HG03103 (cell line): ENCODE measurements around the gene NUCB1.
"Not testable (repeated sequence)": the region's sequence is repeated elsewhere in the genome, so short reads cannot be mapped to it uniquely, and the experiment has no call there.

Source experiments
- ATAC-seq: cut with Tn5 transposase; IDR thresholded peaks from one replicate; pipeline ENCODE4 v1.9.1; 2021; ENCODE audit warnings: low read depth; ENCODE audit not compliant: unreplicated experiment

NUCB1 gene

GRCh38 chr19:48873476-48874302 lies 26.4 kb upstream of the NUCB1 start:
- ATAC-seq = no peak

DNA sequence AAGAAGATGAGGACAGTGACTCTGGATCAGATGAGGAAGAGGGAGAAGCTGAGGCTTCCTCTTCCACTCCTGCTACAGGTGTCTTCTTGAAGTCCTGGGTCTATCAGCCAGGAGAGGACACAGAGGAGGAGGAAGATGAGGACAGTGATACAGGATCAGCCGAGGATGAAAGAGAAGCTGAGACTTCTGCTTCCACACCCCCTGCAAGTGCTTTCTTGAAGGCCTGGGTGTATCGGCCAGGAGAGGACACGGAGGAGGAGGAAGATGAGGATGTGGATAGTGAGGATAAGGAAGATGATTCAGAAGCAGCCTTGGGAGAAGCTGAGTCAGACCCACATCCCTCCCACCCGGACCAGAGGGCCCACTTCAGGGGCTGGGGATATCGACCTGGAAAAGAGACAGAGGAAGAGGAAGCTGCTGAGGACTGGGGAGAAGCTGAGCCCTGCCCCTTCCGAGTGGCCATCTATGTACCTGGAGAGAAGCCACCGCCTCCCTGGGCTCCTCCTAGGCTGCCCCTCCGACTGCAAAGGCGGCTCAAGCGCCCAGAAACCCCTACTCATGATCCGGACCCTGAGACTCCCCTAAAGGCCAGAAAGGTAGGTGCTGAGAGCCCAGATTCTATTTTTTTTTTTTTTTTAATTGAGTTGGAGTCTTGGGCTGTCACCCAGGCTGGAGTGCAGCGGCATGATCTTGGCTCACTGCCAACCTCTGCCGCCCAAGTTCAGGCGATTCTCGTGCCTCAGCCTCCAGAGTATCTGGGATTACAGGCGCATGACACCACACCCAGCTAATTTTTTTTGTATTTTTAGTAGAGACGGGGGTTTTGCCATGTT lies 25.6 kb upstream of the NUCB1 start:
- no peak for ATAC-seq

DNA sequence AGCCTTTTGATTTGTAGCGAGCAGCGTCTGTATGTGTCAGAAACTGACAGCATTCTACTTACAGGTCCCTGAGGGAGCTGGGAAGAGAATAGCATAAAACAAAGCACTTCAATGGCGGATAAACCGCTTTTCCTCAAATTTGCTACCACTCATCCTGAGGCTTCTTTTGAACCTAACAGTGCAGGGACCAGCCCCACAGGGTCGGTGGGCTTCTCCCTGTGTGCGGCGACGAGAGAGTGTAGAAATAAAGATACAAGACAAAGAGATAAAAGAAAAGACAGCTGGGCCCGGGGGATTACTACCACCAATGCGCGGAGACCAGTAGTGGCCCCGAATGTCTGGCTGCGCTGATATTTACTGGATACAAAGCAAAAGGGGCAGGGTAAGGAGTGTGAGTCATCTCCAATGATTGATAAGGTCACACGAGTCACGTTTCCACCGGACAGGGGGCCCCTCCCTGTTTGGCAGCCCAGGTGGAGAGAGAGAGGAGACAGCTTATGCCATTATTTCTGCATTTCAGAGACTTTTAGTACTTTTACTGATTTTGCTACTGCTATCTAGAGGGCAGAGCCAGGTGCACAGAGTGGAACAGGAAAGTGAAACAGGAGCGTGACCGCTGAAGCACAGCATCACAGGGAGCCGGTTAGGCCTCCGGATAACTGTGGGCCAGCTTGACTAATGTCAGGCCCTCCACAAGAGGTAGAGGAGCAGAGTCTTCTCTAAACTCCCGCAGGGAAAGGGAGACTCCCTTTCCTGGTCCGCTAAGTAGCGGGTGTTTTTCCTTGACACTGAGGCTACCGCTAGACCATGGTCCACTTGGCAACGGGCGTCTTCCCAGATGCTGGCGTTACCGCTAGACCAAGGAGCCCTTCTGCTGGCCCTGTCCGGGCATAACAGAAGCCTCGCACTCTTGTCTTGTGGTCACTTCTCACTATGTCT lies 23.8 kb upstream of the NUCB1 start:
- not testable (repeated sequence) for ATAC-seq

DNA sequence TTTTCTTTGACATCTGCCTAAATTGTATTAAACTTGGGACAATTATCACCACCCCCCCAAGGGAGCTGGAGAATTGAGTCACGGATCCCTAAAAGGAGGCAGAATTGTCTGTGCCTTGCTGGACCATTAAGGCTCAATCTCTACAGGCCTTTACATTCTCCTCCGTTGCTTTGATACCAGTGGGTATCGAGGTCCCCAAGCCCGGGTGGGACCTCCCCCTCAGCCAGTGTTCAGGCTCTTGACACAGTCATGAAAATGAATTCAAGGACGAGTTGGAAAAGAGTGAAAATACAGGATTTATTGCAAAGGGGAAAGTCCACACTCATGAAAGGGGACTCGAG lies 22.3 kb upstream of the NUCB1 start:
- no peak for ATAC-seq

DNA sequence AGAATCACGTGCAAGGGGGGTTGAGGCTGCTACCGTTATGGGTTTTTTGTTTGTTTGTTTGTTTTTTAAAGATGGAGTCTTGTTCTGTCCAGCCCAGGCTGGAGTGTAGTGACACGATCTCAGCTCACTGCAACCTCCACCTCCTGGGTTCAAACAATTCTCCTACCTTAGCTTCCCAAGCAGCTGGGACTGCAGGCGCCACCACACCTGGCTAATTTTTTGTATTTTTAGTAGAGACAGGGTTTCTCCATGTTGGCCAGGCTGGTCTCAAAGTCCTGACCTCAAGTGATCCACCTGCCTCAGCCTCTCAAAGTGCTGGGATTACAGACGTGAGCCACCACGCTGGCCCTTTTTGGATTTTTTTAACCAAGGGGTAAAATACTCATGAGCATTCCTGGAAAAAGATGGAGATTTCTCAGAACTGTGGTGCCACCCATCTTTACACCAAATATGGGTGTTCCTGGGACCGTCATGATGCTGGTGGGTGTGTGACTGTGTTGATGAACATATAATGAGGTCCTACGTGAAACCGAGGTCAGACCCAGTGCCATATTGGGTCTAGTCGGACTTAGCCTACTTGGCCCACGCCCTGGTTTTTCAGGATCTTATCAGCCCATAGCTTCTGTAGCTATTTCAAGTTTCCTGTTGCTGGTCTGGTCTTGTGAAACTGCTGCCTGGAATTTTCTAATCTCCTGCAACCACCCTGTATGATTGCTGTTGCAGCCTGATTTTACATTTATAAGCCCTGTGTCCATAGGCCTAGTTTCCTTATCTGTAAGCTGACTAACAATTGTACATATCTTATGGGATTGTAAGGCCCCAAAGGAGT lies 21.7 kb upstream of the NUCB1 start:
- ATAC-seq = no peak

- ATAC-seq = no peak
Observed at GRCh38 chr19:48879025-48879637, 21.0 kb upstream of the NUCB1 start.

DNA sequence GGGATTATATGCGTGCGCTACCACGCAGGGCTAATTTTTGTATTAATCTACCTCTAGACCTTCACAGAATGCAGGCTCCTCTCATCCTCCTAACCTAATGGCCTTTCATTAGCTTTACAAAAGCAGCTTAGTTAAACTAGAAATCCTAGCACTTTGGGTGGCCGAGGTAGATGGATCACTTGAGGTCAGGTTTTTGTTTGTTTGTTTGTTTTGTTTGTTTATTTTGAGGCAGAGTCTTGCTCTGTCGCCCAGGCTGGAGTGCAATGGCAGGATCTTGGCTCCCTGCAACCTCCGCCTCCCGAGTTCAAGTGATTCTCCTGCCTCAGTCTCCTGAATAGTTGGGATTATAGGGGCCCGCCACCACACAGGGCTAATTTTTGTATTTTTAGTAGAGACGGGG lies 20.4 kb upstream of the NUCB1 start:
- ATAC-seq = not testable (repeated sequence)

- ATAC-seq = no peak
Observed at GRCh38 chr19:48881741-48882657, 18.1 kb upstream of the NUCB1 start.

- ATAC-seq = no peak
Observed at GRCh38 chr19:48883726-48884125, 16.4 kb upstream of the NUCB1 start.

DNA sequence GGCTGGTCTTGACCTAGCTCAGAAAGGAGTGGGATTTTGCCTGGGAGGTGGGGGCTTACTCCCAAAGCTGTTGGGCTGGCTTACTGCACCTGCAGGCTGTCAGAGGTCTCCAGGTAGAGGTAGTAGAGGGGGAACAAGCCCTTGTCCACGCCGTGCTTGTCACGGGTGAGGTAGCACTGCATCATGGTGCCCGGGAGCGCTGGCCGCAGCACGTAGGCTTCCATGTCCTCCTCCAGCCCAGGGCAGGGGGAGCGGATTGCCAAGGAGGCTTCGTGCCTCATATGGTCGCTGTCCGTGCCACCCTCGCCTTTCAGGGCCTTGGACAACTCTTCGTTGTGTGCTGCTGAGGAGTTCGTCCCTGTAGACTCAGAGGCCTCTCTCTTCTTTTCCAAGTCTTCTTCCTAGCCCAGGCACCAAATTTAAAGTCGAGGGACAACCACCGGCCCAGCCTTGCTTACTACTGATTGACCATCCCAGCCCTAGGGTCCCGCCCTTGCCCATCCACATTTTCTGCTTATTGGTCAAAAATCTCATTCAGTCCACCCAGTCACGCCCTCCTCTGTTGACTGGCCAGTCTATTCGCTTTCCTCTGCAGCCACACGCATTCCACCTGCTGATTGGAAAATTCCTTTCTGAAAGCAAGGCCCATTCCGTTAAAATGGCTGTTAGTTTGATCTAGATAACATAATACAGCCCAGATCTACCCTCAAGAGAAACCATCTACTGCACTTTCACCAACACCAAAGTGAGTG lies 12.1 kb upstream of the NUCB1 start:
- no peak for ATAC-seq

GRCh38 chr19:48889496-48889895 lies 10.6 kb upstream of the NUCB1 start:
- not testable (repeated sequence) for ATAC-seq

- no peak for ATAC-seq
Observed at GRCh38 chr19:48890551-48890950, 9.6 kb upstream of the NUCB1 start.

- ATAC-seq = no peak
Observed at GRCh38 chr19:48895226-48895625, 4.9 kb upstream of the NUCB1 start.

- no peak for ATAC-seq
Observed at GRCh38 chr19:48896191-48896720, 3.9 kb upstream of the NUCB1 start.

DNA sequence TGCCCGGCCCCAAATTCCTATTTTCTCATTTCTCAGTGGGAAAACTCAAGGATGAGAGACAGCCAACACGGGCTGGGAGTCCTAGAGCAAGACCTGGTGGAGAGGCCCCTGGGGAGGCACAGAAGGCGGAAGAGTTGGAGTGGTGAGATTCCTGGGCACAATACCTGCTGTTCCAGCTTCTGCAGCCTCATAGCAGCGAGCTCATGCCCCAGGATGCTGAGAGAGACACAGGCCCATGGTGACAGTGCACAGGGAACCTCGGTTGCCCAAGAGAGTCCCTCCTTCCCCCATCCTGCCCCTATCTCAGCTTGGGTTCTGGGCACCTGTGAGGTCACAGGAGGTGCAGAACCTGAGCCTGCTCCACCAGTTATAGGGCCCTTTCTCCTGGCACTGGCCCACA lies 2.9 kb upstream of the NUCB1 start:
- ATAC-seq = no peak

GRCh38 chr19:48899386-48899749 lies 744 bp upstream of the NUCB1 start:
- ATAC-seq = not testable (repeated sequence)
